GM15510 (cell line): ENCODE data around the gene HS1BP3.

ENCODE experiments used
- POLR2A ChIP-seq: IDR thresholded peaks from 3 replicates; pipeline ENCODE4 v1.6.1; 2011; ENCODE audit warnings: borderline replicate concordance; ENCODE audit not compliant: insufficient read length; ENCODE audit errors: extremely low read depth

Gene HS1BP3

GRCh38 chr2:20650877-20651730 is at the start of gene HS1BP3:
Gene HS1BP3, minus strand, starts transcription at chr2:20651098. Its CDS starts 35 bp downstream, at chr2:20651063.
- peak; percentile 72 for TF ChIP-seq POLR2A

- TF ChIP-seq POLR2A, result no peak
Observed at GRCh38 chr2:20698916-20699613, 48.2 kb upstream of the HS1BP3 start.

- TF ChIP-seq POLR2A, result no peak
Observed at GRCh38 chr2:20697322-20697934, 46.5 kb upstream of the HS1BP3 start.

GRCh38 chr2:20696366-20696765 is 45.5 kb upstream of the HS1BP3 start:
- no peak for TF ChIP-seq POLR2A

GRCh38 chr2:20693317-20693716 is 42.4 kb upstream of the HS1BP3 start:
- no peak for TF ChIP-seq POLR2A

- no peak for TF ChIP-seq POLR2A
Observed at GRCh38 chr2:20692081-20692480, 41.2 kb upstream of the HS1BP3 start.

GRCh38 chr2:20691076-20691734 is 40.3 kb upstream of the HS1BP3 start:
- TF ChIP-seq POLR2A, result no peak

GRCh38 chr2:20689428-20690264 is 38.7 kb upstream of the HS1BP3 start:
- TF ChIP-seq POLR2A, result no peak

- no peak for TF ChIP-seq POLR2A
Observed at GRCh38 chr2:20687260-20687832, 36.4 kb upstream of the HS1BP3 start.

- no peak for TF ChIP-seq POLR2A
Observed at GRCh38 chr2:20684581-20685063, 33.7 kb upstream of the HS1BP3 start.

- TF ChIP-seq POLR2A, result no peak
Observed at GRCh38 chr2:20682167-20682920, 31.4 kb upstream of the HS1BP3 start.

GRCh38 chr2:20680744-20681375 is 30.0 kb upstream of the HS1BP3 start:
- TF ChIP-seq POLR2A, result no peak

- TF ChIP-seq POLR2A, result no peak
Observed at GRCh38 chr2:20678780-20679179, 27.9 kb upstream of the HS1BP3 start.

- TF ChIP-seq POLR2A, result no peak
Observed at GRCh38 chr2:20678086-20678395, 27.1 kb upstream of the HS1BP3 start.
